Stomach (tissue), 9 donors: ENCODE measurements around the gene NRG3. TPM values are rescaled to one million over a fixed set of nuclear protein-coding genes. Genes with fewer than 3 reads are reported as not detected.

Experiments used
- DNase-seq, 2 donors: peaks; one replicate each; pipeline versions ENCODE4 v3.0.0 to v3.0.0-alpha.2; 2013 to 2019
- H3K27ac ChIP-seq, 5 donors: fragments of 200-600 bp in 4 of 5; sonication (generic) in 4 of 5; one replicate each; pipeline ENCODE4 v1.5.1; 2013 to 2019; ENCODE audit warnings: mild to moderate bottlenecking in 1 of 5, moderate library complexity in 1 of 5
- H3K27me3 ChIP-seq, 3 donors: fragments of 200-600 bp; sonication (generic); one replicate each; pipeline ENCODE4 v1.5.1; 2017 to 2019; ENCODE audit warnings: mixed run types in 1 of 3
- H3K36me3 ChIP-seq, 4 donors: fragments of 200-600 bp; sonication (generic); 1 replicate in 3 of 4; 2 replicates in 1 of 4; pipeline ENCODE4 v1.5.1; 2016 to 2019
- H3K4me1 ChIP-seq, 4 donors: fragments of 200-600 bp; sonication (generic); one replicate each; pipeline ENCODE4 v1.5.1; 2016 to 2019
- H3K4me3 ChIP-seq, 4 donors: fragments of 200-600 bp; sonication (generic) in 3 of 4; one replicate each; pipeline ENCODE4 v1.5.1; 2016 to 2019; ENCODE audit warnings: mild to moderate bottlenecking in 1 of 4
- H3K9me3 ChIP-seq, 4 donors: fragments of 200-600 bp; sonication (generic); one replicate each; pipeline ENCODE4 v1.5.1; 2016 to 2019
- CTCF ChIP-seq, 7 experiments: fragments of 450-650 bp in 4 of 7; fragments of 200-600 bp in 3 of 7; sonication (generic) in 3 of 7; IDR thresholded peaks; one replicate each; pipeline ENCODE4 v1.5.1; 2016 to 2019; ENCODE audit warnings: antibody characterized with exemption in 7 of 7, control low read depth in 2 of 7, mild to moderate bottlenecking in 1 of 7
- EP300 ChIP-seq: sonication (generic); formaldehyde crosslinking; IDR thresholded peaks from one replicate; pipeline ENCODE4 v1.6.1; 2017; ENCODE audit warnings: antibody characterized with exemption
- POLR2A ChIP-seq, 4 donors: fragments of 450-650 bp; IDR thresholded peaks; one replicate each; pipeline ENCODE4 v1.6.1; 2016; ENCODE audit warnings: antibody characterized with exemption in 4 of 4, control low read depth in 2 of 4, mild to moderate bottlenecking in 1 of 4, moderate library complexity in 1 of 4
- POLR2AphosphoS5 ChIP-seq, 3 donors: sonication (generic); formaldehyde crosslinking; IDR thresholded peaks; one replicate each; pipeline ENCODE4 v1.6.1; 2016; ENCODE audit warnings: antibody characterized with exemption in 3 of 3
- WGBS, 5 donors: extraction: QIAGEN DNeasy Blood & Tissue Kit in 3 of 5; methylation state at CpG; one replicate each; pipeline versions ENCODE4 v1.1.5 to v1.1.7; 2013 to 2018; 5-methylcytosine and 5-hydroxymethylcytosine counted together
- intact Hi-C: fragments of 100-400 bp; cut with DNase I; formaldehyde crosslinking; loops from one replicate; pipeline ENCODE4 v1.15.1; 2023; ENCODE audit warnings: low total_unique reads
- polyA plus RNA-seq, 3 donors: library from polyadenylated mRNA; stranded (reverse); fragments of 200-250 nt; gene quantifications; one replicate each; pipeline ENCODE4 v1.2.3, GENCODE V29; 2013
- total RNA-seq, 5 donors: library from RNA; depleted of rRNA; stranded (reverse); fragments of >200 nt; gene quantifications; one replicate each; pipeline versions ENCODE4 v1.1.0 to v1.2.3, GENCODE V29; 2014 to 2016
- donor health status: healthy with polysubstance abuse.
- donor health status: Bipolar disorder and iron deficiency.
- donor health status: healthy.

Gene NRG3
- total and polyA plus RNA-seq, 8 donors: 0.08 to 2.5 (median 0.52) TPM; not detected in 4

DNA sequence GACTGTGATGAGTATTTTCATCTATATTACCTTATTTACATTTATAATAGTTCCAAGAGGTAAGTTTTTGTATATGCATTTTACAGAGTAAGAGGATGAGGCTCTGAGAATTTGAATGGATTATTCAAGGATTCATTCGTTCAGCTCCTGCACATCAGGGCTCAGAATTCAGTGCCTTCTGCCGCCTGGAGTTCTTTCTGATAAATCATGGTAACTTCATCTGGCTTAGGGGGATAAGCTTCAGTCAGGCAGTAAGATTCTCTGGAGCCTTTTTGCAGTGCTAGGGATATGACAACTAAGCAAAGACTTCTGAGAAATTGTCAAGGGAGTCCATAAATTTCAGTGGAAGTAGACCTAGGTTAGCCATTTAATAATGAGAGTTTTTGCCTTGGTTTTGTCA, 668.6 kb downstream of the NRG3 start:
- Histone ChIP-seq H3K27ac (no peak overlapping the region), H3K4me3 (no peak overlapping the region), H3K36me3 (no peaks in the 10 kb centered on the region), H3K9me3 (no peaks in the 10 kb centered on the region), H3K4me1 (no peaks in the 10 kb centered on the region), H3K27me3 (no peaks in the 10 kb centered on the region)
- DNase-seq: no peak
- WGBS, 5 donors: 85 to 88% (median 86%) methylated on average over 2 of the region's 2 CpGs
- intact Hi-C loops: no loop called here
- TF ChIP-seq POLR2AphosphoS5 (IDR thresholded peaks at IDR 0.05) (no peak), CTCF (IDR thresholded peaks at IDR 0.05) (no peak), POLR2A (IDR thresholded peaks at IDR 0.05) (no peak), EP300 (no peak)

- no peak for TF ChIP-seq POLR2A (IDR thresholded peaks at IDR 0.05)
- no peak for TF ChIP-seq POLR2AphosphoS5 (IDR thresholded peaks at IDR 0.05)
- TF ChIP-seq CTCF (IDR thresholded peaks at IDR 0.05): no peak
- no peak for TF ChIP-seq EP300
- WGBS, 5 donors: 89 to 100% (median 91%) methylated on average over 1 of the region's 1 CpG
Observed at GRCh38 chr10:82544377-82544776, 669.4 kb downstream of the NRG3 start.

GRCh38 chr10:82551506-82551905, 676.5 kb downstream of the NRG3 start:
- Histone ChIP-seq H3K36me3 (no peaks in the 10 kb centered on the region), H3K4me1 (no peaks in the 10 kb centered on the region), H3K27ac (no peak overlapping the region), H3K4me3 (no peak overlapping the region), H3K9me3 (peaks cover 0 to under 1% (median 0%) of the 10 kb centered on the region in 4 donors), H3K27me3 (no peaks in the 10 kb centered on the region)
- intact Hi-C loops: no loop called here
- TF ChIP-seq EP300 (no peak), POLR2A (IDR thresholded peaks at IDR 0.05) (no peak), POLR2AphosphoS5 (IDR thresholded peaks at IDR 0.05) (no peak), CTCF (IDR thresholded peaks at IDR 0.05) (no peak)
- no peak for DNase-seq
- WGBS, 5 donors: 70 to 76% (median 72%) methylated on average over 3 of the region's 3 CpGs

More at GRCh38 chr10:82544377-82544776, 669.4 kb downstream of the NRG3 start:
- no peaks in the 10 kb centered on the region for H3K36me3 ChIP-seq
- intact Hi-C loops: no loop called here
- no peaks in the 10 kb centered on the region for H3K4me1 ChIP-seq
- no peak overlapping the region for H3K4me3 ChIP-seq
- no peaks in the 10 kb centered on the region for H3K9me3 ChIP-seq
- no peak overlapping the region for H3K27ac ChIP-seq
- no peaks in the 10 kb centered on the region for H3K27me3 ChIP-seq
- no peak for DNase-seq

DNA sequence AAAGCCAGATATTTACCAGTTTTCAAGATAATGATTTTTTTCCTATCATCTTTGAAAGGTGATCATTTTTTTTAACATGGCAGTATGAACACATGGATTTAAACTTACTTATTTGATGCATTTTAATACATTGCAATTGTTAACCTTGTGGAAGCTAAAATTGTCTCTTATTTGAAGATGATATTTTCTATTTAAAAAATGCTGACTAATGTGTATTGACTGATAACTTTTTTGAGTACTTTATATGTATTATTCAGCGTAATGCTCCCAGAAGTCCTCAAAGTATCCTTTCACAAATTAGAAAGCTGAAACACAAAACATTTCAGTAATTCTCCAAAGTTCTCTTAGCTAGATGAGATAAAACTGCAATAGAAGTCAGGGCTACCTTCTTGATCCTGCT, 677.3 kb downstream of the NRG3 start:
- H3K4me3 ChIP-seq: no peak overlapping the region
- DNase-seq: no peak
- H3K9me3 ChIP-seq: peaks cover 0 to 5% (median 0%) of the 10 kb centered on the region in 4 donors
- H3K36me3 ChIP-seq: no peaks in the 10 kb centered on the region
- no peak overlapping the region for H3K27ac ChIP-seq
- TF ChIP-seq POLR2AphosphoS5 (IDR thresholded peaks at IDR 0.05) (no peak), POLR2A (IDR thresholded peaks at IDR 0.05) (no peak)
- no peaks in the 10 kb centered on the region for H3K27me3 ChIP-seq
- intact Hi-C loops: no loop called here
- H3K4me1 ChIP-seq: no peaks in the 10 kb centered on the region
- WGBS, 5 donors: 93 to 96% (median 95%) methylated on average over 1 of the region's 1 CpG

- DNase-seq: no peak
- Histone ChIP-seq H3K4me1 (no peaks in the 10 kb centered on the region), H3K27me3 (no peaks in the 10 kb centered on the region), H3K36me3 (no peaks in the 10 kb centered on the region), H3K4me3 (no peak overlapping the region), H3K9me3 (peaks cover 0 to 5% (median 0%) of the 10 kb centered on the region in 4 donors), H3K27ac (no peak overlapping the region)
- TF ChIP-seq POLR2A (IDR thresholded peaks at IDR 0.05) (no peak), POLR2AphosphoS5 (IDR thresholded peaks at IDR 0.05) (no peak), EP300 (no peak), CTCF (IDR thresholded peaks at IDR 0.05) (no peak)
- intact Hi-C loops: no loop called here
- WGBS, 5 donors: 90 to 95% (median 94%) methylated on average over 3 of the region's 3 CpGs
Observed at GRCh38 chr10:82554381-82554780, 679.4 kb downstream of the NRG3 start.
